Measurements from ENCODE around the gene MRTO4. TPM values are rescaled to one million over a fixed set of nuclear protein-coding genes. Genes with fewer than 3 reads are reported as not detected.
"Not testable (repeated sequence)": the region's sequence is repeated elsewhere in the genome, so short reads cannot be mapped to it uniquely, and the experiment has no call there.

Gene MRTO4
- total RNA-seq, 1 donor = 18.5 TPM

DNA sequence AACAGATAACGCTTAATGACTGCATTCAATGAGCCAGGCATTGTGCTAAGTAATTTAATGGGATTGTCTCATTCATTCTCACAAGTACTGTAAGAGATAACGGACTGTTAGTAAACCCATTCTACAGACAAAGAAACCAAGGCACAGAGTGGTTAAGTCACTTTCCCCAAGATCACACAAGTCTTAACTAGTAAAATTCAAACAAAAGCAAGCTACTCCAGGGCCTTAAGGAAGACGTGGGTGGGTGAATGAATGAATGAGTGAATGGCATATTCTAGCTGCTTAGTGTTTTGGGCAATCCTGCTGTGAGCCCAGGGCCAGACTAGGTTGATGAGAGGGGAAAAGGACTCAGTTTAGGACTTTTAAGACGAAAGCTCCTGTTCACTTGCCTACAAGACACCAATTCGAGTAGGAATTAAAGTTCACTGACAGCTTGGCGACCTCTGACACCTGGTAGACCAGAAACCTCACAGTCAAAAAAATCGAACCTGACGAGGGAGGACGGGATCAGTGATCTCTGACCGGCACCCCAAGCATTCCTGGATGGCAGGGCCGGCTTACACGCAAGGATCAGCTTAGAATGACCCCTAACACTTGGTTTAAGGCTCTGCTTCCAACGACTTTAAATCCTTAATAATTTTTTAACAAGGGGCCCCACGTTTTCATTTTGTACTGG is 838 bp upstream of the MRTO4 start:
- peak; percentile 71 for DNase-seq (ENCODE audit: insufficient read length, low spot score, missing footprints)

DNA sequence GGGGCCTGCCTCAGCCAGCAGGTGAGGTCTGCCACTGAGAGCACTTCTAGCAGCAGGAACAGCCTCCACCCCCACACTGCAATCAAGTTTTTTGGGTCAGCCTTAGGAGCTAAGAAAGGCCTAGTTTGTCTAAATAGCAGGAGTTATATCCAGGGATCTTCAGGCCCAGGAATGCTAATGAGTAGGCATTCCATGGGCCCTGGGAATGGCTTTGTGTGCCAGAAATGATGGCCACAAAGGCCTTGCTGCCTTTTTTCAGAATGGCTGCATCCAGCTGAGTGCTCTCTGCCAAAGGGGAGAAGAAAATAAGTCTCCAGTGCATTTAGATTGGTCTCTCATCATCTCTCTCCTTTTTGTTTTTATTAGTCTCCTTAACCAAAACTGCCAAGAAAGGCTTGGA is 2.8 kb downstream of the MRTO4 start:
- Histone ChIP-seq H2AFZ (ENCODE audit: low read length) (no peak overlapping the region), H3K4me3 (ENCODE audit: insufficient read depth, low read length) (no peak overlapping the region), H3K4me2 (ENCODE audit: insufficient read depth, low read length) (no peak overlapping the region), H3K27ac (ENCODE audit: low read depth, low read length) (no peak overlapping the region), H3K27me3 (ENCODE audit: insufficient read depth, low read length) (no peaks in the 10 kb centered on the region), H3K79me2 (ENCODE audit: insufficient read depth, low read length) (peaks cover 72% of the 10 kb centered on the region), H3K36me3 (ENCODE audit: insufficient read depth, low read length) (peaks cover 45% of the 10 kb centered on the region), H3K4me1 (ENCODE audit: insufficient read depth, low read length) (peaks cover 37% of the 10 kb centered on the region), H3K9me3 (ENCODE audit: low read depth, low read length) (no peaks in the 10 kb centered on the region), H4K20me1 (ENCODE audit: insufficient read depth, low read length) (peaks cover 15% of the 10 kb centered on the region)
- TF ChIP-seq, protein P1, sequence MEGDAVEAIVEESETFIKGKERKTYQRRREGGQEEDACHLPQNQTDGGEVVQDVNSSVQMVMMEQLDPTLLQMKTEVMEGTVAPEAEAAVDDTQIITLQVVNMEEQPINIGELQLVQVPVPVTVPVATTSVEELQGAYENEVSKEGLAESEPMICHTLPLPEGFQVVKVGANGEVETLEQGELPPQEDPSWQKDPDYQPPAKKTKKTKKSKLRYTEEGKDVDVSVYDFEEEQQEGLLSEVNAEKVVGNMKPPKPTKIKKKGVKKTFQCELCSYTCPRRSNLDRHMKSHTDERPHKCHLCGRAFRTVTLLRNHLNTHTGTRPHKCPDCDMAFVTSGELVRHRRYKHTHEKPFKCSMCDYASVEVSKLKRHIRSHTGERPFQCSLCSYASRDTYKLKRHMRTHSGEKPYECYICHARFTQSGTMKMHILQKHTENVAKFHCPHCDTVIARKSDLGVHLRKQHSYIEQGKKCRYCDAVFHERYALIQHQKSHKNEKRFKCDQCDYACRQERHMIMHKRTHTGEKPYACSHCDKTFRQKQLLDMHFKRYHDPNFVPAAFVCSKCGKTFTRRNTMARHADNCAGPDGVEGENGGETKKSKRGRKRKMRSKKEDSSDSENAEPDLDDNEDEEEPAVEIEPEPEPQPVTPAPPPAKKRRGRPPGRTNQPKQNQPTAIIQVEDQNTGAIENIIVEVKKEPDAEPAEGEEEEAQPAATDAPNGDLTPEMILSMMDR (IDR thresholded peaks at IDR 0.05; ENCODE audit: extremely low read depth, low read depth, low read length) = no peak
- no peak for DNase-seq (ENCODE audit: insufficient read length, low spot score, missing footprints)

More for the DNA sequence above, 838 bp upstream of the MRTO4 start:
- Histone ChIP-seq H3K27ac (ENCODE audit: low read depth, low read length) (peak overlapping the region; percentile 93), H4K20me1 (ENCODE audit: insufficient read depth, low read length) (peaks cover 19% of the 10 kb centered on the region), H3K4me1 (ENCODE audit: insufficient read depth, low read length) (peaks cover 22% of the 10 kb centered on the region), H2AFZ (ENCODE audit: low read length) (peak overlapping the region; percentile 100), H3K4me2 (ENCODE audit: insufficient read depth, low read length) (peak overlapping the region; percentile 99), H3K36me3 (ENCODE audit: insufficient read depth, low read length) (peaks cover 13% of the 10 kb centered on the region), H3K27me3 (ENCODE audit: insufficient read depth, low read length) (no peaks in the 10 kb centered on the region), H3K79me2 (ENCODE audit: insufficient read depth, low read length) (peaks cover 97% of the 10 kb centered on the region), H3K4me3 (ENCODE audit: insufficient read depth, low read length) (peak overlapping the region; percentile 99), H3K9me3 (ENCODE audit: low read depth, low read length) (no peaks in the 10 kb centered on the region)
- TF ChIP-seq, protein P1 (IDR thresholded peaks at IDR 0.05; ENCODE audit: extremely low read depth, low read depth, low read length) = no peak

DNA sequence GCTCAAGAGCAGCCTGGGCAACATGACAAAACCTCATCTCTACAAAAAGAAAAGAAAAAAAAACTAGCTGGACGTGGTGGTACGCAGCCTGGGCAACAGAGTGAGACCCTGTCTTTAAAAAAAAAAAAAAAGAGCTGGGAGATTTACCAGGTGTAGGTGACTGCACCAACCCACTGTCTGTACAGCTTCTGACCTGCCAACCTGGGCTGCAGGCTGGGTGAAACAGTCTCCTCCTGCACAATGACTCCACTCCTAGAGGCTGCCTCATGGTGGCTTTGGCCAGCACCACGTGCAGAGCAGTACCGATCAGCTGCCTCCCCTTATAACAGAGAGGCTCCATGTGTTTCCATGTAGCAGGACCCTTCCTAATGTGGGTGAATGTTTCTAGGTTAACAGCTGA is 3.7 kb downstream of the MRTO4 start:
- Histone ChIP-seq H3K27ac (ENCODE audit: low read depth, low read length) (no peak overlapping the region), H3K79me2 (ENCODE audit: insufficient read depth, low read length) (peaks cover 64% of the 10 kb centered on the region), H3K4me1 (ENCODE audit: insufficient read depth, low read length) (peaks cover 38% of the 10 kb centered on the region), H3K36me3 (ENCODE audit: insufficient read depth, low read length) (peaks cover 51% of the 10 kb centered on the region), H3K27me3 (ENCODE audit: insufficient read depth, low read length) (no peaks in the 10 kb centered on the region), H2AFZ (ENCODE audit: low read length) (no peak overlapping the region), H3K9me3 (ENCODE audit: low read depth, low read length) (no peaks in the 10 kb centered on the region), H3K4me3 (ENCODE audit: insufficient read depth, low read length) (no peak overlapping the region), H3K4me2 (ENCODE audit: insufficient read depth, low read length) (no peak overlapping the region), H4K20me1 (ENCODE audit: insufficient read depth, low read length) (peaks cover 15% of the 10 kb centered on the region)
- DNase-seq (ENCODE audit: insufficient read length, low spot score, missing footprints) = no peak
- TF ChIP-seq, protein P1 (IDR thresholded peaks at IDR 0.05; ENCODE audit: extremely low read depth, low read depth, low read length) = no peak

DNA sequence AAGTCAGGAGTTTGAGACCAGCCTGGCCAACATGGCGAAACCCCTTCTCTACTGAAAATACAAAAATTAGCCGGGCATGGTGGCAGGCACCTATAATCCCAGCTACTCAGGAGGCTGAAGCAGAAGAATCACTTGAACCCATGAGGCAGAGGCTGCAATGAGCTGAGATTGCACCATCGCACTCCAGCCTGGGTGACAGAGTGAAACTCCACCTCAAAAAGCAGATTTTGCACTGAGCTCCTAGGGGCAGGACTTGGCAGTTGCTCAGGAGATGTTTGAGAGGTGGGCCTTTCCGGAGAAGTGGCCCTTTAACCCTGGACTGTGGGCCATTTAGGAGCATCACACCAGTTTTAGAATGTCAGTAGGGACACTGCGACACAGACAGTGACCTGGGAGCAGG is 4.7 kb downstream of the MRTO4 start:
- H3K27me3 ChIP-seq (ENCODE audit: insufficient read depth, low read length); DNase-seq (ENCODE audit: insufficient read length, low spot score, missing footprints); H2AFZ ChIP-seq (ENCODE audit: low read length); H3K4me2 ChIP-seq (ENCODE audit: insufficient read depth, low read length); H3K9me3 ChIP-seq (ENCODE audit: low read depth, low read length); H3K4me3 ChIP-seq (ENCODE audit: insufficient read depth, low read length): not testable (repeated sequence)
- H3K27ac ChIP-seq (ENCODE audit: low read depth, low read length) = peak overlapping the region; percentile 65
- peaks cover 38% of the 10 kb centered on the region for H3K4me1 ChIP-seq (ENCODE audit: insufficient read depth, low read length)
- peaks cover 15% of the 10 kb centered on the region for H4K20me1 ChIP-seq (ENCODE audit: insufficient read depth, low read length)
- H3K36me3 ChIP-seq (ENCODE audit: insufficient read depth, low read length) = peaks cover 51% of the 10 kb centered on the region
- peaks cover 54% of the 10 kb centered on the region for H3K79me2 ChIP-seq (ENCODE audit: insufficient read depth, low read length)
